RWPE2 (cell line): ENCODE data around the gene RBM43.
A peak's percentile ranks its signal among the peaks of the same experiment; 100 is the strongest.

Source experiments
- ATAC-seq: fragments of 200-7000 bp; cut with Tn5 transposase; 3 replicates; pipeline ENCODE4 v1.9.1; 2021; ENCODE audit warnings: low read depth
- DNase-seq: peaks from one replicate; pipeline ENCODE4 v3.0.0-alpha.2; 2020; ENCODE audit warnings: low spot score
- H3K27ac ChIP-seq: fragments of 450-650 bp; 2 replicates; pipeline ENCODE4 v1.5.1; 2017; ENCODE audit warnings: mild to moderate bottlenecking; ENCODE audit not compliant: poor library complexity, severe bottlenecking
- H3K27me3 ChIP-seq: fragments of 250-450 bp; sonication (Bioruptor Pico); 2 replicates; pipeline ENCODE4 v1.5.1; 2021; ENCODE audit warnings: mild to moderate bottlenecking, moderate library complexity; ENCODE audit not compliant: insufficient read depth, poor library complexity, severe bottlenecking
- H3K36me3 ChIP-seq: fragments of 250-450 bp; sonication (Bioruptor Pico); 2 replicates; pipeline ENCODE4 v1.5.1; 2020; ENCODE audit warnings: low read depth, mild to moderate bottlenecking, moderate library complexity
- H3K4me1 ChIP-seq: fragments of 250-450 bp; sonication (Bioruptor Pico); 2 replicates; pipeline ENCODE4 v1.5.1; 2021; ENCODE audit warnings: mild to moderate bottlenecking, moderate library complexity; ENCODE audit not compliant: insufficient read depth, poor library complexity, severe bottlenecking
- H3K4me3 ChIP-seq: fragments of 250-450 bp; sonication (Bioruptor Pico); 2 replicates; pipeline ENCODE4 v1.5.1; 2021; ENCODE audit warnings: mild to moderate bottlenecking, moderate library complexity; ENCODE audit not compliant: severe bottlenecking
- H3K9me3 ChIP-seq: fragments of 250-450 bp; sonication (Bioruptor Pico); 2 replicates; pipeline ENCODE4 v1.5.1; 2021; ENCODE audit warnings: mild to moderate bottlenecking, moderate library complexity; ENCODE audit not compliant: severe bottlenecking
- CTCF ChIP-seq: fragments of 450-650 bp; IDR thresholded peaks from one replicate; pipeline ENCODE4 v1.5.1; 2017; ENCODE audit warnings: mild to moderate bottlenecking, moderate library complexity; ENCODE audit not compliant: poor library complexity, severe bottlenecking

Gene RBM43

GRCh38 chr2:151251012-151251411, 10.7 kb downstream of the RBM43 start:
- no peak for TF ChIP-seq CTCF

GRCh38 chr2:151247432-151247831, 14.2 kb downstream of the RBM43 start:
- no peaks in the 10 kb centered on the region for H3K36me3 ChIP-seq
- peaks cover 5% of the 10 kb centered on the region for H3K4me1 ChIP-seq
- no peaks in the 10 kb centered on the region for H3K9me3 ChIP-seq
- H3K4me3 ChIP-seq = no peak overlapping the region
- H3K27me3 ChIP-seq = no peaks in the 10 kb centered on the region
- DNase-seq = no peak
- TF ChIP-seq CTCF = no peak
- H3K27ac ChIP-seq = no peak overlapping the region
- no peak for ATAC-seq

More at GRCh38 chr2:151251012-151251411, 10.7 kb downstream of the RBM43 start:
- H3K4me3 ChIP-seq = no peak overlapping the region
- H3K27me3 ChIP-seq = no peaks in the 10 kb centered on the region
- DNase-seq (no peak), ATAC-seq (peak; percentile 79)
- peaks cover 5% of the 10 kb centered on the region for H3K4me1 ChIP-seq
- no peaks in the 10 kb centered on the region for H3K9me3 ChIP-seq
- H3K36me3 ChIP-seq = no peaks in the 10 kb centered on the region
- peak overlapping the region; percentile 49 for H3K27ac ChIP-seq

GRCh38 chr2:151246152-151246551, 15.5 kb downstream of the RBM43 start:
- DNase-seq (no peak), ATAC-seq (no peak)
- TF ChIP-seq CTCF = no peak

GRCh38 chr2:151243468-151243867, 18.2 kb downstream of the RBM43 start:
- H3K36me3 ChIP-seq = no peaks in the 10 kb centered on the region
- DNase-seq = no peak
- TF ChIP-seq CTCF = no peak
- no peak overlapping the region for H3K4me3 ChIP-seq
- H3K9me3 ChIP-seq = no peaks in the 10 kb centered on the region
- H3K27ac ChIP-seq = no peak overlapping the region
- no peaks in the 10 kb centered on the region for H3K27me3 ChIP-seq
- H3K4me1 ChIP-seq = peaks cover 6% of the 10 kb centered on the region
- ATAC-seq = no peak

More at GRCh38 chr2:151246152-151246551, 15.5 kb downstream of the RBM43 start:
- Histone ChIP-seq H3K27me3 (no peaks in the 10 kb centered on the region), H3K9me3 (no peaks in the 10 kb centered on the region), H3K27ac (no peak overlapping the region), H3K4me1 (peaks cover 7% of the 10 kb centered on the region), H3K4me3 (no peak overlapping the region), H3K36me3 (no peaks in the 10 kb centered on the region)

- no peak for DNase-seq
Measured at GRCh38 chr2:151241224-151241623, 20.4 kb downstream of the RBM43 start.

More at GRCh38 chr2:151241224-151241623, 20.4 kb downstream of the RBM43 start:
- Histone ChIP-seq H3K4me1 (peaks cover 6% of the 10 kb centered on the region), H3K27ac (no peak overlapping the region), H3K36me3 (no peaks in the 10 kb centered on the region), H3K9me3 (no peaks in the 10 kb centered on the region), H3K4me3 (no peak overlapping the region), H3K27me3 (no peaks in the 10 kb centered on the region)
- peak; percentile 73; the same call in 2 of the 3 replicates for ATAC-seq
- TF ChIP-seq CTCF = no peak
